NCI-H1436 treated with DMSO at 0.1 percent for 48 hours (cell line): ENCODE data around the gene ZNF823.
"Not testable (repeated sequence)": the region's sequence is repeated elsewhere in the genome, so short reads cannot be mapped to it uniquely, and the experiment has no call there.

Experiments
- DNase-seq: peaks from one replicate; lab custom pipeline; 2025; lab: John Stamatoyannopoulos, UW

ZNF823 gene

GRCh38 chr19:11680689-11681302 is 58.0 kb downstream of the ZNF823 start:
- DNase-seq: no peak

- no peak for DNase-seq
These were observed 60.2 kb downstream of the ZNF823 start for GRCh38 chr19:11678504-11678903.

GRCh38 chr19:11676661-11677600 is 61.8 kb downstream of the ZNF823 start:
- not testable (repeated sequence) for DNase-seq

GRCh38 chr19:11675569-11675968 is 63.2 kb downstream of the ZNF823 start:
- DNase-seq: no peak

- no peak for DNase-seq
These were observed 64.7 kb downstream of the ZNF823 start for GRCh38 chr19:11674067-11674492.

- no peak for DNase-seq
These were observed 65.1 kb downstream of the ZNF823 start for GRCh38 chr19:11673608-11674041.
